GM19468 (cell line): ENCODE measurements around the gene MCRS1.
"Not testable (repeated sequence)": the region's sequence is repeated elsewhere in the genome, so short reads cannot be mapped to it uniquely, and the experiment has no call there.

Experiments
- ATAC-seq: cut with Tn5 transposase; IDR thresholded peaks from one replicate; pipeline ENCODE4 v1.9.1; 2021; ENCODE audit warnings: mild to moderate bottlenecking, moderate library complexity, moderate number of reproducible peaks; ENCODE audit not compliant: unreplicated experiment; ENCODE audit errors: extremely low read depth

The MCRS1 gene

GRCh38 chr12:49527361-49528130, 40.4 kb downstream of the MCRS1 start:
- no peak for ATAC-seq

DNA sequence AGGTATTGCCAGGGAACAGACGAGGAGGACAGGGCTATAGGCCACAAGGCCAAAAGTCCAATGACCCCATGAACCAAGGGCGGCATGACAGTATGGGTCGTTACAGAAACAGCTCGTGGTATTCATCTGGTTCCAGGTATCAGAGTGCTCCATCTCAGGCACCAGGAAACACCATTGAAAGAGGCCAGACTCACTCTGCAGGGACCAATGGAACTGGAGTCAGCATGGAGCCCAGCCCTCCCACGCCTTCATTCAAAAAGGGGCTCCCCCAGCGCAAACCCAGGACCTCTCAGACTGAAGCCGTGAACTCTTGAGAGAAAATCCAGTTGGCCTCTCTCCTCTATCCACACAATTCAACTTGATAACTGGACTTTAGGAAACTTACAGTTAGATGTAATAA, 42.0 kb downstream of the MCRS1 start:
- no peak for ATAC-seq

GRCh38 chr12:49524660-49525324, 43.1 kb downstream of the MCRS1 start:
- no peak for ATAC-seq

GRCh38 chr12:49521389-49521788, 46.6 kb downstream of the MCRS1 start:
- ATAC-seq, result no peak

GRCh38 chr12:49519574-49519936, 48.4 kb downstream of the MCRS1 start:
- no peak for ATAC-seq

GRCh38 chr12:49518914-49519573, 48.9 kb downstream of the MCRS1 start:
- ATAC-seq, result no peak

DNA sequence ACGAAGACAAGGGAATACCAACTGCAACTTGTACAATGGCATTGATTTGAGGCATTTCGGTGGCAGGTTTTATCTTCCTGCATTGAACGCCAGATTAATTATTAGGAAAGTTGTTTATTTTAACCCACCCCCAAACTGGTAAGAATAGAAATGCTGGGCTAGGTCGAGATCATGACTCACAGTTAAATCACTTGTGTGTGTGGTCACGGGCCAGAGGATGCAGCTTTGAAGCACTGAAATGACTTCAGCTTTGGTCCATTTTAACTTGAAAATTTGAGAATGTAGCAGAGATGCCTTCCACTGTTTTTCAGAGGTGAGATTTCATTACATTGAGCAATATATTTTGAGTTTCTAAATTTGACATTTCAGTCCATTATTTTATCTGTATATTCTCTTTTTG, 52.7 kb downstream of the MCRS1 start:
- ATAC-seq, result no peak

DNA sequence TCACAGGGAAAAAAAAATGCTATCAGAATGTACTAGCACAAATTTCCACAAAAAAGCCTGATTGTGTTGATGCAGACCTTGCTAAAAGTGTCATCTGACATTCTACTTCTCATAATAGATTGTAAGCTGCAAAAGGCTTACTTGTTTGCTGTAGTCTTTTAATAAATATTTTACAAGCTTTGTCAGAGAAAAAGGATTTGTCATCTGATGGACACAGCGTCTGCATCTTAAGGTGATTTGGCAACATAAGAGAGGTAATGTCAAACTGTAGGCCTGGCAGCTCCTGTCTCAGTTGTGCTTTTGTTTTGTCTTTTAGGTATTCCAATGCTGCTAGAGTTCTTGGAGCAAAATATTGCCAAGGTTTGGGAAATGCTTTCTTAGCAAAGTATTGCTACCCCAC, 55.4 kb downstream of the MCRS1 start:
- ATAC-seq, result no peak

DNA sequence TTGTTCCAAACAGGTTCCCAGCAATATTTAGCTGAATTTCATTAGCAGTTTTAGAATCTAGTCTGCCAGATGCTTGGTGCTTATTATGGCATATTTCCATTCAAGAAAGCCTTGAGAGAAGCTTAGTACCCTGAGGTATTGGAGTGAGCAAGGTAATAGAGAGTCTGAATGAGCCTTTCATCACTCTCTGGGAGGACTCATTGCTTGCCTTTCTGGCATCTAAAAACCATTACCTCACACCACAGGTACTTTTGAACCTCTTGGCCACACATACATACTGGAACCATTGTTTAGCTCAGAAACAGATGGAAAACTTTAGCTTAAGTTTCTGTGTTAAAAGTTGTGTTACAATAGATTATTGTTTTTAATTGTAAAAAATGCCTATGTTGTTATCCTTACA, 56.5 kb downstream of the MCRS1 start:
- no peak for ATAC-seq

DNA sequence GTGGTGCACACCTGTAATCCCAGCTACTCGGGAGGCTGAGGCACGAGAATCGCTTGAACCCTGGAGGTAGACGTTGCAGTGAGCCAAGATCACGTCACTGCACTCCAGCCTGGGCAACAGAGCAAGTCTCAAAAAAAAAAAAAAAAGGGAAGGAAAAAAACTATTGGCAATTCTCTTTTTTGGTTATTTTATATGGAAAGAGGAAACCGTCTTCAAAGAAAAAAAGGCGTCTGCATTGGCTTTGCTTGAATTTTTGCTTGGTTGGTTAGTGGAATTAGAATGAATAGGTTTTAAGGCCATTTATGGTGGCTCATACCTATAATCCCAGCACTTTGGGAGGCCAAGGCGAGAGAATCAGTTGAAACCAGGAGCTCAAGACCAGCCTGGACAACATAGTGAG, 58.3 kb downstream of the MCRS1 start:
- ATAC-seq, result not testable (repeated sequence)
